Stimulated activated CD8-positive, alpha-beta memory T cell treated with anti-CD3 and anti-CD28 coated beads, Interleukin-4, amount 100 ng/mL, for 4 hours (primary cell): ENCODE results near the gene DYNLT2.
A peak's percentile ranks its signal among the peaks of the same experiment; 100 is the strongest.

Source experiments
- DNase-seq, 2 donors: peaks; one replicate each; pipeline ENCODE4 v3.0.0-alpha.2; 2020; ENCODE audit warnings: low read depth in 2 of 2, low spot score in 1 of 2

Gene DYNLT2

GRCh38 chr6:169738976-169739529 is 12.3 kb downstream of the DYNLT2 start:
- no peak for DNase-seq

GRCh38 chr6:169738204-169738975 is 13.0 kb downstream of the DYNLT2 start:
- DNase-seq, result no peak

GRCh38 chr6:169729961-169730360 is 21.4 kb downstream of the DYNLT2 start:
- no peak for DNase-seq

- DNase-seq, result no peak
Measured at GRCh38 chr6:169726963-169727362, 24.4 kb downstream of the DYNLT2 start.

- no peak for DNase-seq
Measured at GRCh38 chr6:169726049-169726400, 25.3 kb downstream of the DYNLT2 start.

- DNase-seq, result no peak
Measured at GRCh38 chr6:169725125-169726048, 26.0 kb downstream of the DYNLT2 start.

DNA sequence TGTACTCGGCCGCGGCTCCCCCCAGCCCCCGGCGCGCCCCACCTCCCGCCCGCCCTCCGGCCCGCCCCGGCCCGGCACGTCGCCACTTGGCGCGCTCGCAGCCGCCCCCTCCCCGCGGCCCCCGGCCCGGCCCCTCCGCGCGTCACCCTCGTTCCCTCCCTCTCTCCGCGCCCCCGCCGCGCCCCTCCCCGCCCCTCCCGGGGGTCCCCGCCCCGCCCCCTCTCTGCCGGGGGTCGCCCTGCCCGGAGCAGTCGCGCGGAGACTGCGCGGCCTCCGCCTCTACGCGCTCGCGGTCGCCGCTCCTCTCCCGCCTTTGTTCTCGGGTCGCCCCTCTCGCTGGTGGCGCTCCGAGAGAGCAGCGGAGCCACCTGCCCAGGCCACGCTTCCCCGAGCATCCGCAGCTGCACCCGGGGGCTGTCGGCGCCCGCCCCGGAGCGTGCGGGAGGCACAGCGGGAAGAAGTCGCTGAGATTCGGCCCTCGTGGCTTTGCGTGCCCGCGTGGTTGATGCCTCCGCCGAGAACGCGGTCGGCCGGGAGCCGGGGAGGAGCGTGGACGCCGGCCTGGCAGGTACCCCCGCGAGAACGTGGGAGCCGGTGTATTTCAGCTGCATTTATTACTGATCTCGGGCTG is 26.8 kb downstream of the DYNLT2 start, which contains the start of gene PHF10:
Gene PHF10, minus strand, starts transcription at position 7 of the 631 bp plus-strand sequence. CDS start 569 bp downstream, outside the sequence.
- peak in 1 of 2 donors; percentile 56 for DNase-seq

- peak in 1 of 2 donors; percentile 6 for DNase-seq
Measured at GRCh38 chr6:169723991-169724493, 27.3 kb downstream of the DYNLT2 start.

GRCh38 chr6:169723200-169723909 is 28.0 kb downstream of the DYNLT2 start:
- peak in 1 of 2 donors; percentile 43 for DNase-seq

DNA sequence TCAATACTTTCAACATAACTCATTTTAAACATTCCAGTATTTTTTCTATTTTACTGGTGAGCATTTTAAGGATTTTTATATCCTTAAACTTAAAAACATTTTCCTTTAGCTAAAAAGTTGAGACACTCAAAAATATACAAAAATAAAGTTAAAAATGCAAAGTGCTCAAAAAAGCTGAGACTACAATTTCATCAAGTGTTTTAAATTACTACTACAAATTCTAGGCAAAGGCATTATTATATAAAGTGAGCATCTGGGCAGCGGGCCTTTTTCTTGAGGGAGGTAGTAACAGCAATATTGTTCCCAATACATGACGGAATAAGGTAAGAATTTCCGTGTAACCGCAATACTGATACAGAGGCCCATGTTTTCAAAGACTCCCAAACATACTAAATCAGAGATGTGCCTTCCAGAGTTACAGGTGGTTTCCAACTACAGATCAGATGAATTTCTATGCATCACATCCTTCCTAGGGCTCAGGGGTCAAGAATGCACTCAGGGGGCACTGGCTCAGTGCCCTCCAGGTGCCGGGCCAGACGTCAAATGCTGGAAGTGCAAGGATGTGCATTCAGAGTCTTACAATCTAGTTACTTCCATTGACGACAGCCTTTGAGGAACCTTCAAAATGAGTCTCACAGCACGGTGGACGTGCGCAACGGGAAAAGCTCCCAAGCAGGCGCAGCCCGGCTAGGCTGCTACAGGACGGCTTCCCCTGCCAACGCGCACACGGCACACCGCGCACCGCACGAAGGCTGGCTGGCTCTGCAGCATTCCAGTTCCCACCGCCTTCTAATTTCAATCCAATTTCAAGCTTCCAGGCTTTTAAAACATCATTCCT is 28.8 kb downstream of the DYNLT2 start:
- no peak for DNase-seq

GRCh38 chr6:169720207-169720855 is 31.0 kb downstream of the DYNLT2 start:
- DNase-seq, result no peak

DNA sequence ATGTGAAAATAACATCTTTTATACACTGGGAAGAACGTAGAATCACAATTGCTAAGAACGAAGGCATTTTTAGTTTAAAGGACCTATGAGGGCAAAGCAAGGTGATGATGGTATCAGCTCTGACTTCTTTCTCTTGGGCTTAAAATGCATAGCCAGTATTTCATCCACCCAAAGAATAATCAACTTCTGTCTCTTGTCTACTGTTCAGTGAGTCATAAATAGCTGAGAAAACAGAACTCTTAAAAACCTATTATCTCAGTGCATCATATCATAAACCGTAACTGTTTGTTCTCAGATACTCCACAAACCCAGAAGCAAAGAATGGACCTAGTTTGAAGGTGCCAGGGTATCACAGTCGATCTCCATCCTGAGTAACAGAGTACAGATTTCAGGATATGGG is 32.3 kb downstream of the DYNLT2 start:
- DNase-seq, result no peak

DNA sequence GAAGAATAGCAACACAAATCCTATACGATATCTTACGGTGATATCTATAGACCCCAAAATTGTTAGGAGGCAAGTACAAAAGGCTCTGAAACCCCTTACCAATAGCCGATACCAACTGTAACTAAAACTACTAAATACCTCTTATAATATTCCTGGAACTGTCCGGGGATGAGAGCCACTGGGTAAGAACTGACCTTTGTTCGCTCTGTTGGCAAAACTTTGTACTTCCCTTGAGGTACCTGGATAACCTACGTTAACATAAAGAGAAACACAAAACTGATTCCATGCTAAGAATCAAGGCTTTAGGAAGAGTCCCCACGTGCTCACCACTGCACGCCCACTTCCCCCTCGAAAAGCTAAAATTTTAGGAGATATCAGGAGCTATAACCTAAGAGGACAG is 36.8 kb downstream of the DYNLT2 start:
- DNase-seq, result no peak

GRCh38 chr6:169714178-169714577 is 37.2 kb downstream of the DYNLT2 start:
- no peak for DNase-seq

GRCh38 chr6:169710009-169710408 is 41.4 kb downstream of the DYNLT2 start:
- no peak for DNase-seq

- DNase-seq, result no peak
Measured at GRCh38 chr6:169709293-169709692, 42.1 kb downstream of the DYNLT2 start.

DNA sequence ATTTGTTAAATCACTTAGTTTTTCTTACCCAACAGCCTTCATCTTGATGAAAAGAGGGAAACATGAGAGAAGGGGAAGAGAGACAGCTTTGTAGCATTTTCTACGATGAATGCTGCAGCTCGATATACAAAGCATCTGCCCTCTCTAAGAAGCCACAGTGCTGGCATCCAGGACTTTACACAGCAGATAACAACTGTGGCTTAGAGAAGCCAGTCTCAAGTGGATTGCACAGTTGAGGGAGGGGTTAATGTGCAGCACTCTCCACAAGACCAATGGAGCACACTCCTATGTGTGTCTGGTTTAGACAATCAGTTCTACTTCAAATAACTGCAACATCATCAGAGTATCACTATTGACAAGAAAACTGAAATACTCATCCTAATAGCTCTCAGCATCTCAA is 43.6 kb downstream of the DYNLT2 start:
- DNase-seq, result no peak

DNA sequence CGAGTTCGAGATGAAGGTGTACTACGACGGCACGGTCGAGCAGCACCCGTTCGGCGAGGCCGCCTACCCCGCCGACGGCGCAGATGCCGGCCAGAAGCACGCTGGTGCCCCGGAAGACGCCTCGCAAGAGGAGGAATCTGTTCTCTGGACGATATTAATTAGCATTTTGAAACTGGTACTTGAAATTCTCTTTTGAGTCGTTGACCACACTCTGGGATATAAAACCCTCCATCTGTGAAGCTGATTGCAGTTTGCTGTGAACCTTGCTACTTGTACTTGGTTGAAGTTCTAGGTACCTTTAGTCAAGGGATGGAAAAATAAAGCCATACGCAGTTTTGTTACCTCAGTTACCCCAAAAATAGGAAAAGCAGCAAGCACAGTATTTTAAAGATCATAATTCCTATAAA is 48.5 kb downstream of the DYNLT2 start:
- no peak for DNase-seq
